Measurements from ENCODE around the gene GALNT2.

GRCh38 chr1:230083746-230084407 is 16.8 kb downstream of the GALNT2 start:
- TF ChIP-seq POLR2AphosphoS5 (IDR thresholded peaks at IDR 0.05) (no peak), CTCF (IDR thresholded peaks at IDR 0.05 in 8 of 11, conservative IDR thresholded peaks at IDR 0.05 in 3 of 11) (no peak), POLR2A (IDR thresholded peaks at IDR 0.05) (no peak)

Measured in spleen (tissue), 7 donors.